Right ventricle myocardium inferior (tissue), 1 donor: ENCODE results near the gene KLHL17. TPM values are rescaled to one million over a fixed set of nuclear protein-coding genes. Genes with fewer than 3 reads are reported as not detected.
"Not testable (repeated sequence)": the region's sequence is repeated elsewhere in the genome, so short reads cannot be mapped to it uniquely, and the experiment has no call there.

Experiments used
- ATAC-seq: fragments of 200-7000 bp; cut with Tn5 transposase; one replicate; pipeline ENCODE4 v1.9.1; 2020; ENCODE audit warnings: mild to moderate bottlenecking, moderate library complexity
- DNase-seq: peaks from one replicate; pipeline ENCODE4 v3.0.0; 2021; ENCODE audit errors: missing footprints
- intact Hi-C: fragments of 100-400 bp; cut with DNase I; formaldehyde crosslinking; loops from one replicate; pipeline ENCODE4 v1.11.0; 2022
- total RNA-seq: library from RNA; stranded (reverse); fragmentation: NEBNext Ultra II Directional; extraction: Animal tissue kit (Norgen Biotek cat#: 25700); gene quantifications from one replicate; pipeline ENCODE4 v1.2.1, GENCODE V29; 2021
- donor health status: DM: no; HTN: yes; CAD: no; lungs with severe emphysema.

The KLHL17 gene
- total RNA-seq, 1 donor from 2014 or later, result 7.0 TPM

DNA sequence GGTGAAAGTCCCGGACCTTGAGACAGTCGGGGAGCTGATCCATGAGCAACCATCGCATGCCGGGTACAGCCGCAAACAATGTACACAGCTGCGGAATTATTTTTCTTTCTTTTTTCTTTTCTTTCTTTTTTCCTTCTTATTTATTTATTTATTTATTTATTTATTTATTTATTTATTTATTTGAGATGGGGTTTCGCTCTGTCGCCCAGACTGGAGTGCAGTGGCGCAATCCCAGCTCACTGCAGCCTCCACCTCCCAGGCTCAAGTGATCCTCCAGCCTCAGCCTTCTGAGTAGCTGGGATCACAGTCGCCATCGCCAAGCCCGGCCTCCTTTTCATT lies 24.1 kb downstream of the KLHL17 start:
- intact Hi-C loops, result loop anchor here (2.0 kb wide), 1 partner anchor 80 kb away; no protein-coding TSS in a partner anchor
- ATAC-seq, result no peak
- DNase-seq, result peak; percentile 53

DNA sequence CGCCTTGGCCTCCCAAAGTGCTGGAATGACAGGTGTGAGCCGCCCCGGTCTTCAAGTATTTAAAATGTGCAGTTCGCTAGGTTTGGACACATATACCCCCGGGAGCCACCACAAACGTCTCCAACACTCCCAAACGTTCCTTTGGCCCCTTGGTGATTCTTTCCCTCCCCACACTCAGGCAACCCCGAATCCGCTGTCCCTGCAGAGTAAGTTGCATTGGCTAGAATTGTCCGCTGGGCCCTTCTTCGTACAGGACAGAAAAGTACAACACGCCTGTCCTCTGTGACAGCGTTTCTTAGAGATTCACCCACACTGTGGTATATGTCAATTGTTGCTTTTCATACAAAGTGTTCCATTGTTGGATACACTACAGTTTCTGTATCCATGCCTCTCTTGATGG lies 24.7 kb downstream of the KLHL17 start:
- peak; percentile 54 for DNase-seq
- no peak for ATAC-seq
- intact Hi-C loops, result loop anchor here (2.0 kb wide), 1 partner anchor 80 kb away; no protein-coding TSS in a partner anchor

DNA sequence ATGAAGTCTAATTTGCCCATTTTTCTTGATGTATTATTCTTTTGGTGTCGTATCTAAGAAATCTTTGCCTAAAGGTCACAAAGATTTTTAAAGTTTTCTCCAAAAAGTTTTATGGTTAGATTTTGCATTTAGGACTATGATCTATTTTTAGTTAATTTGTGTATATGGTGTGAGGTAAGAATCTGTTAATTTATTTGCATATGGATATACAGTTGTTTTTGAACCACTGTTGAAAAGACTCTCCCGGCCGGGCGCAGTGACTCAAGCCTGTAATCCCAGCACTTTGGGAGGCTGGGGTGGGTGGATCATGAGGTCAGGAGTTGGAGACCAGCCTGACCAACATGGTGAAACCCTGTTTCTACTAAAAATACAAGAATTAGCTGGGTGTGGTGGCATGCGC lies 27.7 kb downstream of the KLHL17 start:
- peak; percentile 51 for DNase-seq
- intact Hi-C loops, ATAC-seq: not testable (repeated sequence)

DNA sequence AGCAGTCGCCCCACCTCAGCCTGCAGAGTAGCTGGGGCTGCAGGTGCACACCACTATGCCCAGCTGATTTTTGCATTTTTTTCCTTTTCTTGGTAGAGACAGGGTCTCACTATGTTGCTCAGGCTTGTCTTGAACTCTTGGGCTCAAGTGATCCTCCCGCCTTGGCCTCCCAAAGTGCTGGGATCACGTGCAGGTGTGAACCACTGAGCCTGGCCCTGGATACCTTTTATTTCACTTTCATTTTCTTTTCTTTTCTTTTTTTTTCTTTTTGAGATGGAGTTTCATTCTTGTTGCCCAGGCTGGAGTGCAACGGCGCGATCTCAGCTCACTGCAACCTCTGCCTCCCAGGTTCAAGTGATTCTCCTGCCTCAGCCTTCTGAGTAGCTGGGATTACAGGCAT lies 30.9 kb downstream of the KLHL17 start:
- intact Hi-C loops, ATAC-seq: not testable (repeated sequence)
- peak; percentile 7 for DNase-seq

DNA sequence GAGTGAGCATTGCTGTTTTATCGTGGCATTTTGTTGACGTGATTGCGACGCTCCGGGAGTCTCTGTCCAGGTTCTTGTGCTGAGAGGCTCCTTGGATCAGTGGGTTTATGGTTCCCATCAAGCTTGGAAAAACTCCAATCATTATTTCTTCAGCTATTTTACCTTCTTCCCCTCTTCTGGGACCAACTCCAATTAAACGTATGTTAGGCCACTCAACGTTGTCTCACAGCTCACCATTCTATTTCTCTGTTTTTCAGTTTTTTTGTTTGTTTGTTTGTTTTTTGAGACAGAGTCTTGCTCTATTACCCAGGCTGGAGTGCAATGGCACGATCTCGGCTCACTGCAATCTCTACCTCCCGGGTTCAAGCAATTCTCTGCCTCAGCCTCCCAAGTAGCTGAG lies 31.5 kb downstream of the KLHL17 start:
- intact Hi-C loops, result no loop called here
- DNase-seq, result no peak

DNA sequence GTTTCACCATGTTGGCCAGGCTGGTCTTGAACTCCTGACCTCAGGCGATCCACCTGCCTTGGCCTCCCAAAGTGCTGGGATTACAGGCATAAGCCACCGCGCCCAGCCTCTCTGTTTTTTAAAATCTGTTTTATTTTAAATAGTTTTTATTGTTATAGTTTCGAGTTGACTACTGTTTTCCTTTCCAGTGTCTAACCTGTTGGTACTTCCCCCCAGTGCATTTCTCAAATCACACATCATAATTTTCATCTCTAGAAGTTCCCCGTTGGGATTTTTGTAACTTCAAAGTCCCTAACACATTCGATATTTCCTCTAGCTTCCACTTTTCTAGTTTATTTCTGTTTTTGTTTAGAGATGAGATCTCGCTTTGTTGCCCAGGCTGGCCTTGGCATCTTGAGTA lies 32.0 kb downstream of the KLHL17 start:
- intact Hi-C loops, result no loop called here
- ATAC-seq, result no peak
- peak; percentile 16 for DNase-seq

More for the DNA sequence above, 31.5 kb downstream of the KLHL17 start:
- no peak for ATAC-seq

DNA sequence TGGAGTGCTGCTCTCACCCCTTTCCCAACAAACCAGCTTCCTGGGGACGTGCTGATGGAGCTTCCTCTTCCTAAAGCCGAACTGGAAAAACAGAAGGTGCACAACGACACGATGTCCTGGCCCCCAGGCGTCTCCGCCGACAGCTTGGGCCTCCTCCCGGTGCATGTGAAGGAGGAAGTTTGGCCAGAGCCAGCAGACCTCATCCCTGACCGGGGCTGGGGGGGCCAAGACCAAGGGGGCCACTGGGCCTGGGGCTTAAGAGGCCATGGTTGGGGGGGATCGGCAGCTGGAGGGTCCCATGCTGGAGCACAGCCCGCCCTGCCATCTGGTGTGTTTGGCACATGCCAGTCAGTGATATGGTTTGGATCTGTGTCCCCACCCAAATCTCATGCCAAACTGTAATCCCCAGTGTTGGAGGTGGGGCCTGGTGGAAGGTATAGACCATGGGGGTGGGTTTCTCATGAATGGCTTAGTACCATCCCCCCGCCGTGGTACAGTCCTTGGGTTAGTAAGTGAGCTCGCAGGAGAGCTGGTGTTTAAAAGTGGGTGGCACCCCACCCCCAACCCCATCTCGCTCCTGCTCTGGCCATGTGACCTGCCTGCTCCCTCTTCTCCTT lies 33.1 kb downstream of the KLHL17 start:
- no peak for ATAC-seq
- peak; percentile 57 for DNase-seq
- intact Hi-C loops, result no loop called here

DNA sequence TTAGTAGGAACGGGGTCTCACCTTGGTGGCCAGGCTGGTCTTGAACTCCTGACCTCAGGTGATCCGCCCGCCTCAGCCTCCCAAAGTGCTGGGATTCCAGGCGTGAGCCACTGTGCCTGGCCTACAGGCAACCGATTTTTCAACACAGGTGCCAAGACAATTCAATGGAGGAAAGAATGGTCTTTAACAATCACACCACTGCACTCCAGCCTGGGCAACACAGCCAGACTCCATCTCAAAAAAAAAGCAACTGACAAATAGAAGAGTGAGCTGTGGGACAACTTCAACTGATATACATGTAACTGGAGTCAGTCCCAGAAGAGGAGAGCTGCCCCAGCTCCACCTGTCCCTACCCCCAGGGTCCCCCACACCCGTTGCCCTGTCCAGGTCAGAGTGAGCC lies 34.2 kb downstream of the KLHL17 start:
- ATAC-seq, DNase-seq, intact Hi-C loops: not testable (repeated sequence)

DNA sequence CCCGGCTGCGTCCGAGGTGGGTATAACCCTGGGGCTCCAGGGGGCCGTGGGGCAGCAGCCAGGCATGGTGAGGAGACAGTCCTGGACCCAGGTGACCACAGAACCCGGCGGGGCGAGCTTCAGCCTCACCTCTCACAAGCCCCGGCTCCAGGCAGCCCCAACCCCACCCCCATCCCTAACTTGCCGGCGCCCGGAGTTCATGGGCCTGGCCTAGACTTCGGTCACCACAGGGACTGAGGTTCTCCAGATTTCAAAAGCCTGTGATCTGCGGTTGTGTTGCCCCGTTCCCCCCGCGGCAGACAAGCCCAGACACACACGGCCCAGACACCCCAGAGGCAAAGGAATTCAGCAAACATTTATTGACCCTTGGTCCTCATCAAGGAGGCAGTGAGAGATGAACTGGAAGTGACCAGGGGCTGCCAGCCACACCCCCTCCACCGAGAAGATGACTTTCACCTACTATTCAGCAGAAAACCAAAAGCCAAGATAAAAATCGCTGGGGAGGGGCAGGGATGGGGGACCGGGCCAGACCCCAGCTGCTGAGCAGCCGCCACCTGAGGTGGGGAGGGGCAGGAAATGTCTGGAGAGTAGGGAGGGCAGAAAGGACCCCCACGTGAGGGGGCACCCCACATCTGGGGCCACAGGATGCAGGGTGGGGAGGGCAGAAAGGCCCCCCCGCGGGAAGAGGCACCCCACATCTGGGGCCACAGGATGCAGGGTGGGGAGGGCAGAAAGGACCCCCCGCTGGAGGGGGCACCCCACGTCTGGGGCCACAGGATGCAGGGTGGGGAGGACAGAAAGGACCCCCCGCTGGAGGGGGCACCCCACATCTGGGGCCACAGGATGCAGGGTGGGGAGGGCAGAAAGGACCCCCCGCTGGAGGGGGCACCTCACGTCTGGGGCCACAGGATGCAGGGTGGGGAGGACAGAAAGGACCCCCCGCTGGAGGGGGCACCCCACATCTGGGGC lies 35.6 kb downstream of the KLHL17 start:
- ATAC-seq, result no peak
- DNase-seq, result peak; percentile 63
- intact Hi-C loops, result no loop called here

DNA sequence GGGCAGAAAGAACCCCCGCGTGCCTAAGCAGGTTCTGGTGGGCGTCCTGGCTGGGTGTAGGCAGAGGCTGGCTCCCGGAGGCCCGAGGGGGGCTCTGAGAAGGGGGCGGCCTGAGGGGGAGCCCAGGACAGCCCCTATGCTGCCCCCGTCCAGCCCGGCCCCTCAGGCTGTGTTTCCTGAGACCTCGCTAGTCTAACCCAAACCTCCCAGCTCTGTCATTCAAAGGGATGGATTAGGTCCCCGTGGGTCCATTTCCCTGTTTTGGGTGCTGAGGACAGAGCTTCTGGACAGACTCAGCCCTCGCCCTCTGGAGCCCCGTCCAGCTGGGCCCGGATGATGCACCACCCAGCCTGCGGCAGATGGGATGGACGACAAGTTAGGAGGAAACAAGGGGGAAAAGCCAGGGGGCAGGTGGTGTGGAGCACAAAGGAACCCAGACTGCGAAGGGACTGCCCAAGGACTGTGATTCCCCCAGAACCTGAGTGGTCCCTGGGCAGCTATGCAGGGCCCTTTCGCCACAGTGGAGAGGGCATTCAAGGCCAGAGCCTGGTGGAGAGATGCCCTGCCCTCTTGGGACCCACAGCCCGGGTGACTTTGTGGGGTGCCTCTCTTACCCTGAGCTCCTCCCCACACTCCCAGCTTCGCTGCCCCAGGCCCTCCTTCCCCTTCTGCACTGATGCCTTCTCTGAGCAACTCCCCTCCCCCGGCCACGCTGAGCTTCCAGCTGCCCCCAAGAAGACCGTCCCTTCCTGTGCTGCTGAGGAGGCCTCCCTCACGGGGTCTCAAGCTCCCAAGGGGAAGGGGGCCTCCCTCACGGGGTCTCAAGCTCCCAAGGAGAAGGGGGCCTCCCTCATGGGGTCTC lies 36.7 kb downstream of the KLHL17 start:
- DNase-seq, result peak; percentile 70
- ATAC-seq, result no peak
- intact Hi-C loops, result no loop called here

DNA sequence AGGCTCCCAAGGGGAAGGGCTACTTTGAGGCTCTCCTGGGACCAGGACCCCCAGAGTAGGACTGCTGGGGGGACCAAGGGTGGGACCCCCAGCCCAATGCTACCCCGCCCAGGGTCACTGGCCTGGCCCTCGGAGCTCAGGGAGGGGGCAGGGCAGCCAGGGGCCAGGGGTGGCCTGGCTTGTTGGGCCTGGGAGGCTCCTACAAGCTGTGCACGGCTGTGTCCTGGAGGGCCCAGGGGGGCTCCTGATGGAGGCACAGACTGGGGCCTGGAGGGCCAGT lies 37.3 kb downstream of the KLHL17 start:
- DNase-seq (peak; percentile 39), ATAC-seq (no peak)
- intact Hi-C loops, result no loop called here

DNA sequence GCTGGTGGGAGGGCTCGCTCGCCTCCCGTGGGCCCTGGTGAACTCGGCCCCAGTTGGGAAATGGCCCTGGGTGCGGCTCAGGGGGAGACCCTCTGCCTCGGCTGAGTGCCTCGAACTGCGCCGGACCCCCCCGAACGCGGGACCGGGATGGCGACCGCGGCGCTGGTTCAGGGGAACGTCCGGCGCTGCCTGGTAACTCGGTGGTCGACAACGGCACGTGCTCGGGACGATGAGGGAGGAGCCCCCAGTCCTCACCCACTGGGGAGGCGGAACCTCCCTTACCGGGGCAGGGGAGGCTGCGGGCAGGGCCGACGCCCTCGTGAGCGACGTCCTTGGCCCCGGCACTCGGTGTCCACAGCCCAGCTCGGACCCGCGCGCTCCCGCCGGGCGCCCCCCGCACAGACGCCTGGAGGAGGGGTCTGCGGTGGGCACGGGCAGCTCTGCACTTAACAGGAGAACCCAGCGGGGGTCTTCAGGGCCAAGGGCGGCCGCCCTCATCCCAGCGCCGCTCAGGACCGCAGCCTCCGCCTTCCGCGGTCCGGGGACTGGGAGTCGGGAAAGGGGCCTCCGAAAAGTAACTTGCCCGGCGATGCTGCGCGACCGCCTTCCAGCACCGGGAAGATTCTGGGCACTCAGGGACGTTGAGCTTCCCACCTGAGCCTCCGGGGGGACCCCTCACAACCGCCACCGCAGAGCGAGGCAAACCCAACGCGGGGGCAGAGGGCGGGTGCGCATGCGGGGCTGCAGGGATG lies 37.8 kb downstream of the KLHL17 start:
- intact Hi-C loops, result no loop called here
- ATAC-seq (no peak), DNase-seq (peak; percentile 42)

DNA sequence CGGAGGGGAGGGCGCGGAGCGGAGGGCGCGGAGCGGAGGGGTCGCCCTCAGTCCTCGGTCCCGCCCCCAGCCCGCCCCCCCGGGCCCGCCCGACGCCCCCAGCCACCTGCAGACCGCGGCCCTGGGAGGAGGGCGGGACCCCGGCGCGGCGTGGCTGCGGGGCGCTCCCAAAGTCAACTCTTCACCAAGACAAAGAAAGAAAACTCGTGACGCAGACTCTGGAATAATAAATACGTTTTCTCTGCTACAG lies 38.3 kb downstream of the KLHL17 start:
- intact Hi-C loops, result no loop called here
- ATAC-seq (no peak), DNase-seq (no peak)

DNA sequence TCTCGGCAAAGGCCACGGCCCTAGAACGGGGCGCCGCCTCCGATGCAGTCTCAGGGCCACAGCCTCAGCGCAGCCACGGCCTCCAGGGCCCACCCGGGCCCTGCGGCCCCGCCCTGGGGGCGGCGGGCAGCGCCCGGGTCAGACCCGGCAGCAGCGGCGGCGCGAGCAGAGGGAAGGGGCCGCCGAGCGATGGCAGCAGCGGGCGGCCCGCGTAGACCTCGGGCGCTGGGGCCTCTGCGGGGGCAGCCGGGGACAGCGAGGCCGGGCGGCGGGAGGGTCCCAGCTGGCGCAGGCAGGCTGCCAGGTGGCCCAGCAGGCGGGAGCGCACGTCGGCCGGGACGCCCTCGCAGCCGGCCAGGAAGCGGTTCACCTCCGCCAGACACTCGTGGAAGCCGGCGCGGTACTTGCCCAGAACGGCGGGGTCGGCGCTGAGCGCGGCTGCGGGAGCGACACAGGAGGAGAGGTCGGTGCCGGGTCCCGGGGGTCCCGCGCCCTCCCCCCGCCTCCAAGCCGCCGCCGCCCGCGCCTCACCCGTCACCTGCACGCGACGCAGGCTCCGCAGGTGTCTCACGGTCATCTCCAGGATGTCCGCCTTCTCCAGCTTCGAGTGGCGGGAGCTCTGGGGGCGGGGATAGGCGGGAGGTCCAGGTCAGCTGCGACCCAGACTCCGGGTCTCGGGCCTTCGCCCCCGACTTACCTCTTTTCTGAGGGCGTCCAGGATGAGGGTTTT lies 38.8 kb downstream of the KLHL17 start:
- intact Hi-C loops, result loop anchor here (1.0 kb wide), 1 partner anchor 19 kb away; no protein-coding TSS in a partner anchor
- peak; percentile 4 for ATAC-seq
- DNase-seq, result peak; percentile 71

DNA sequence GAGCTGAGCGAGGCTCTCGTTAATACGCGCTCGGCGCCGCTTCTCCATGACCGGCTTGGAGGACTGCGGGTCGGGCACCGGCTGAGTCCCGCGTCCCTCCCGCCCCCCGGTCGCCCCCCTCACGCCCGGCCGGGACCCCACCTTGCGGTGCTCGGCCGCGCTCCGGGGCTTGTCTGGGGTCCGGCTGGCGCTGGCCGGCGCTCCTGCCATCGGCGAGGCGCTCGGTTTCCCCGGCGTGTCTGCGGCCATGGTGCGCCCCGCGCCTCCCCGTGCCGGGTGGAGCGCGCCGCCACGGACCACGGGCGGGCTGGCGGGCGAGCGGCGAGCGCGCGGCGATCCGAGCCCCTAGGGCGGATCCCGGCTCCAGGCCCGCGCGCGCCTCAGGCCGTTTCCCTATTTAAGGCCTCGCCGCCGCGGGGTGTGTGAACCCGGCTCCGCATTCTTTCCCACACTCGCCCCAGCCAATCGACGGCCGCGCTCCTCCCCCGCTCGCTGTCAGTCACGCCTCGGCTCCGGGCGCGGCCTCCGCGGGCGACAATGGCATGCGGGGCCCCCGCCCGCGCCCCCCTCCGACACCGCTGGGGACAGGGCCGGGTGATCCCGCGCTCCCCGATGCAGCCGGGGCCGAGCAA lies 39.5 kb downstream of the KLHL17 start, which contains the start of gene HES4:
Gene HES4 (minus strand): TSS at position 373 of the 632 bp plus-strand sequence. CDS start 124 bp downstream, at position 249.
- ATAC-seq (peak; percentile 83), DNase-seq (peak; percentile 96)
- intact Hi-C loops, result loop anchor here (1.0 kb wide), 1 partner anchor 20 kb away; no protein-coding TSS in a partner anchor

DNA sequence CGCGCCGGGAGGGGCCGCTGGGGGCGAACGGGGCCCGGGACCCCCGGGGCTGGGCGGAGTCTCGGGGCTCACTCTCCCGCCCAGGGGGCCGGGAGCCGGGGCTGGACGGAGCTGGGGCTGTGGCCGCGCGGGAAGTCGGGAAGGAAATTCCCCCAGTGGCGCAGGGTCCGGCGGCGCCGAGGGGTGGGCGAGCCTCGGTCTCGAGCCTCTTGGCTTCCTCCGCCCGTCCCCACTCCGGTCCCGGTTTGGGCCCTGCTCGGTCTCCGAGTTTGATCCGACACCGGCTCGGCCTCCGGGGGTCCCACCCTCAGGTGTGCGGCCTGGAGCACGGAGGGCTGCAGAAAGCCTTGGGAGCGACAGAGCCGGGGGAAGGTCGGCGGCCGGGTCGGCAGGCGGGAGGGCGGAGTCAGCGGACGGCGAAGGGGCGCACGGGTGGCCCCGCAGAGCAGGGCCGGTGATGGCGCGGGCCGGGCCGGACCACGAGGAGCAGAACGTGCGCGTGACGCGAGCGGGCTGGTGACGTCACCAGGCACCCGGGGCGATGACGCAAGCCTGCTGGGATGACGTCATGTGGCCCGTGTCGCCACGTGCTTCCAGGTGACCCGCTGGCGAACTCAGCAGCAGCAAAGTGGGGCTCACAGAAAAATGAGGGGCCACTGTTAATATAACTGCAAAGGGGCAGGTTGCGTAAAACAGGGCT lies 40.1 kb downstream of the KLHL17 start:
- intact Hi-C loops, result no loop called here
- peak; percentile 61 for ATAC-seq

More for the DNA sequence above, 40.1 kb downstream of the KLHL17 start:
- DNase-seq, result peak; percentile 86
